SK-N-SH (cell line): ENCODE measurements around the gene PICALM. TPM values are rescaled to one million over a fixed set of nuclear protein-coding genes. Genes with fewer than 3 reads are reported as not detected.

Source experiments
- CTCF ChIA-PET: fragments of 300-600, 350-600 bp; formaldehyde crosslinking; extraction: SDS; loops from one replicate; lab custom pipeline; 2021; lab: Yijun Ruan, JAX
- POLR2A ChIA-PET: fragments of 350-600 bp; sonication (Branson Sonifier 250); formaldehyde crosslinking; extraction: SDS; loops from one replicate; lab custom pipeline; 2020; ENCODE audit warnings: antibody characterized with exemption, inconsistent platforms; lab: Yijun Ruan, JAX
- DNase-seq: peaks from one replicate; pipeline ENCODE4 v3.0.0; 2012
- H2AFZ ChIP-seq: fragments of 200-600 bp; sonication (generic); 2 replicates; pipeline ENCODE4 v1.8.1; 2016; ENCODE audit warnings: antibody characterized with exemption, mild to moderate bottlenecking, low read depth
- H3F3A ChIP-seq: fragments of 200-600 bp; sonication (generic); replicated peaks from 2 replicates; pipeline ENCODE3; 2016; ENCODE audit warnings: antibody characterized with exemption, mild to moderate bottlenecking; ENCODE audit not compliant: insufficient read depth
- H3K27ac ChIP-seq, 2 experiments: fragments of 200-500 bp in 1 of 2; fragments of 200-600 bp in 1 of 2; sonication (Bioruptor generic) in 1 of 2; sonication (generic), shearing (Covaris generic) in 1 of 2; 2 replicates each; pipeline versions ENCODE4 v1.5.1 to v1.6.1; 2014 to 2016; ENCODE audit warnings: low read depth in 2 of 2, inconsistent platforms in 1 of 2, low read length in 1 of 2, mild to moderate bottlenecking in 1 of 2, mixed read lengths in 1 of 2
- H3K27me3 ChIP-seq: fragments of 200-600 bp; sonication (generic), shearing (Covaris generic); 2 replicates; pipeline ENCODE4 v1.6.1; 2016; ENCODE audit warnings: mixed run types; ENCODE audit not compliant: insufficient read depth
- H3K36me3 ChIP-seq, 2 experiments: fragments of 200-500 bp in 1 of 2; fragments of 200-600 bp in 1 of 2; sonication (Bioruptor generic) in 1 of 2; sonication (generic) in 1 of 2; replicated peaks in 1 of 2; 2 replicates each; pipeline versions ENCODE3 to v1.5.1; 2014 to 2016; ENCODE audit warnings: low read length in 1 of 2, mild to moderate bottlenecking in 1 of 2; ENCODE audit not compliant: insufficient read depth in 2 of 2, control insufficient read depth in 1 of 2
- H3K4me1 ChIP-seq, 2 experiments: fragments of 200-500 bp in 1 of 2; fragments of 200-600 bp in 1 of 2; sonication (Bioruptor generic) in 1 of 2; sonication (generic), shearing (Covaris generic) in 1 of 2; 2 replicates each; pipeline versions ENCODE4 v1.5.1 to v1.6.1; 2014 to 2016; ENCODE audit warnings: low read depth in 1 of 2, low read length in 1 of 2, mixed run types in 1 of 2; ENCODE audit not compliant: insufficient read depth in 2 of 2, control insufficient read depth in 1 of 2
- H3K4me2 ChIP-seq: fragments of 200-600 bp; sonication (generic), shearing (Covaris generic); 2 replicates; pipeline ENCODE4 v1.6.1; 2017; ENCODE audit warnings: mixed run types
- H3K4me3 ChIP-seq, 2 experiments: fragments of 200-500 bp in 1 of 2; fragments of 200-600 bp in 1 of 2; sonication (Bioruptor generic) in 1 of 2; sonication (generic), shearing (Covaris generic) in 1 of 2; 2 replicates each; pipeline versions ENCODE4 v1.5.1 to v1.8.1; 2014 to 2016; ENCODE audit warnings: low read depth in 2 of 2, inconsistent platforms in 1 of 2, low read length in 1 of 2, mild to moderate bottlenecking in 1 of 2, mixed read lengths in 1 of 2, moderate library complexity in 1 of 2
- H3K79me2 ChIP-seq: fragments of 200-600 bp; sonication (generic); 2 replicates; pipeline ENCODE4 v1.8.1; 2017; ENCODE audit warnings: mild to moderate bottlenecking; ENCODE audit not compliant: insufficient read depth
- H3K9ac ChIP-seq: fragments of 200-600 bp; sonication (generic); 2 replicates; pipeline ENCODE4 v1.6.1; 2017; ENCODE audit warnings: mixed run types
- H3K9me2 ChIP-seq: fragments of 200-600 bp; sonication (generic); 2 replicates; pipeline ENCODE4 v1.6.1; 2017; ENCODE audit warnings: mixed run types
- H3K9me3 ChIP-seq: fragments of 200-600 bp; sonication (generic); 2 replicates; pipeline ENCODE4 v1.6.1; 2017; ENCODE audit warnings: mixed run types, mild to moderate bottlenecking, moderate library complexity
- H4K20me1 ChIP-seq: fragments of 200-600 bp; sonication (generic); 2 replicates; pipeline ENCODE4 v1.6.1; 2017; ENCODE audit warnings: mild to moderate bottlenecking, mixed run types; ENCODE audit not compliant: insufficient read depth
- EP300 ChIP-seq, 2 experiments: IDR thresholded peaks; 2 replicates each; pipeline versions ENCODE4 v1.4.0 to v1.6.1; 2012; ENCODE audit warnings: borderline replicate concordance in 1 of 2, low read depth in 1 of 2, low read length in 1 of 2
- EZH2phosphoT487 ChIP-seq: fragments of 200-600 bp; sonication (generic); IDR thresholded peaks from 2 replicates; pipeline ENCODE4 v1.6.1; 2017; ENCODE audit warnings: low read depth, mixed run types, mild to moderate bottlenecking, antibody characterized with exemption, moderate library complexity, borderline replicate concordance
- GABPA ChIP-seq: IDR thresholded peaks from 2 replicates; pipeline ENCODE4 v1.4.0; 2012; ENCODE audit warnings: low read depth, mild to moderate bottlenecking
- JUND ChIP-seq: IDR thresholded peaks from 2 replicates; pipeline ENCODE4 v1.4.0; 2012
- MXI1 ChIP-seq: IDR thresholded peaks from 2 replicates; pipeline ENCODE4 v1.6.1; 2012; ENCODE audit warnings: mild to moderate bottlenecking, low read depth, low read length, improper control_type of control experiment
- POLR2AphosphoS5 ChIP-seq: IDR thresholded peaks from 2 replicates; pipeline ENCODE4 v1.6.1; 2012; ENCODE audit warnings: low read depth, low read length
- RAD21 ChIP-seq: IDR thresholded peaks from 2 replicates; pipeline ENCODE4 v1.6.1; 2012; ENCODE audit warnings: mild to moderate bottlenecking, low read length
- RXRA ChIP-seq: IDR thresholded peaks from 2 replicates; pipeline ENCODE4 v1.4.0; 2012; ENCODE audit warnings: low read depth, mild to moderate bottlenecking, borderline replicate concordance
- SMC3 ChIP-seq: IDR thresholded peaks from 2 replicates; pipeline ENCODE4 v1.6.1; 2012; ENCODE audit warnings: low read depth, low read length, improper control_type of control experiment
- TAF1 ChIP-seq: IDR thresholded peaks from 2 replicates; pipeline ENCODE4 v1.6.1; 2012; ENCODE audit warnings: low read depth, mild to moderate bottlenecking, low read length, moderate library complexity, borderline replicate concordance
- TCF12 ChIP-seq: IDR thresholded peaks from 2 replicates; pipeline ENCODE4 v1.4.0; 2012
- TEAD4 ChIP-seq: IDR thresholded peaks from 2 replicates; pipeline ENCODE4 v1.4.0; 2012; ENCODE audit warnings: mild to moderate bottlenecking, borderline replicate concordance; ENCODE audit not compliant: insufficient read depth
- YY1 ChIP-seq: IDR thresholded peaks from 2 replicates; pipeline ENCODE4 v1.4.0; 2012; ENCODE audit warnings: low read depth, mild to moderate bottlenecking
- WGBS: methylation state at CpG from one replicate; pipeline ENCODE4 v1.1.6; 2017; ENCODE audit warnings: low lambda C conversion rate; 5-methylcytosine and 5-hydroxymethylcytosine counted together
- polyA plus RNA-seq, 3 experiments: library from polyadenylated mRNA; depleted of rRNA; stranded (reverse); fragments of >200 nt; gene quantifications; 2 replicates each; pipeline ENCODE4 v1.2.3, GENCODE V29; 2012
- TF ChIP-seq, protein P1 (sequence below): fragments of 150-350 bp; IDR thresholded peaks from 2 replicates; pipeline ENCODE4 v1.6.1; 2017; ENCODE audit warnings: antibody characterized with exemption, low read length, low read depth, borderline replicate concordance
- TF ChIP-seq, protein P2 (sequence below): IDR thresholded peaks from 2 replicates; pipeline ENCODE4 v1.6.1; 2012; ENCODE audit warnings: mild to moderate bottlenecking, low read depth, low read length, moderate library complexity
- TF ChIP-seq, protein P3 (sequence below): IDR thresholded peaks from 2 replicates; pipeline ENCODE4; 2012
- TF ChIP-seq, protein P4 (sequence below): fragments of 200-600 bp; sonication (generic); IDR thresholded peaks from 2 replicates; pipeline ENCODE4 v1.6.1; 2017; ENCODE audit warnings: antibody characterized with exemption, mild to moderate bottlenecking, moderate library complexity

Gene PICALM
- polyA plus RNA-seq, 1 of the 3 experiments (the other 2 are of a cell fraction), result 103 TPM

DNA sequence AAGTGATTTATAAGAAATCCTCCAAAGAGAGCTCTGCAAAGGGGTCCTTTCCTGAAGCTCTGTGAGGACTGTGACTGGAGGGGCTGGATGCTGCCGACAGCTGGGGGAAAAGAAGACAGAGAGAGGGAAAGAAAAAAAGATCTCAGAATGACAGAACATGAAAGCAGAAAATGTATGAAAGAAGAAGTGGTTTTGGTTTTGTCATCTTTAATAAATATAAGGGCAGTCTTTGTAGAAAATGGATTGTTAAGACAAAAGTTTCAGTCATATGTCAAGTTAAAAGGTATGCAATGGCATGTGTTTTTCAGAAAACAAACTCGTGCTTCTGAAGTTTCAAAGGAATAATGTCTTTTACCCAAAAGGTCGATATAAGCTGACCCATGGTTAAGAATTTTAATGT lies 108.2 kb downstream of the PICALM start:
- ChIA-PET POLR2A (no interaction called here), CTCF (no interaction called here)
- no peaks in the 10 kb centered on the region for H3K27me3 ChIP-seq
- no peak overlapping the region for H2AFZ ChIP-seq
- no peak for DNase-seq
- no peak overlapping the region; a peak in 1 of 4 replicates for H3K27ac ChIP-seq
- peaks cover 39% of the 10 kb centered on the region for H3K79me2 ChIP-seq
- no peaks in the 10 kb centered on the region for H3K9me3 ChIP-seq
- 92% methylated on average over 3 of the region's 3 CpGs for WGBS
- H3K4me3 ChIP-seq, result no peak overlapping the region
- peaks cover 12% of the 10 kb centered on the region for H3F3A ChIP-seq
- no peak overlapping the region for H3K4me2 ChIP-seq
- H3K36me3 ChIP-seq, result peaks cover 40 to 72% of the 10 kb centered on the region in 2 experiments
- H3K9me2 ChIP-seq, result no peaks in the 10 kb centered on the region
- H4K20me1 ChIP-seq, result peaks cover 11% of the 10 kb centered on the region; the same call in 1 of the 2 replicates
- TF ChIP-seq TEAD4, result no peak
- TF ChIP-seq YY1, result no peak
- no peak for TF ChIP-seq TCF12
- TF ChIP-seq, protein P1, sequence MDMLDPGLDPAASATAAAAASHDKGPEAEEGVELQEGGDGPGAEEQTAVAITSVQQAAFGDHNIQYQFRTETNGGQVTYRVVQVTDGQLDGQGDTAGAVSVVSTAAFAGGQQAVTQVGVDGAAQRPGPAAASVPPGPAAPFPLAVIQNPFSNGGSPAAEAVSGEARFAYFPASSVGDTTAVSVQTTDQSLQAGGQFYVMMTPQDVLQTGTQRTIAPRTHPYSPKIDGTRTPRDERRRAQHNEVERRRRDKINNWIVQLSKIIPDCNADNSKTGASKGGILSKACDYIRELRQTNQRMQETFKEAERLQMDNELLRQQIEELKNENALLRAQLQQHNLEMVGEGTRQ, result no peak
- TF ChIP-seq JUND, result no peak
- TF ChIP-seq RXRA, result no peak
- no peak for TF ChIP-seq MXI1
- no peak for TF ChIP-seq SMC3
- TF ChIP-seq GABPA, result no peak
- TF ChIP-seq, protein P2, sequence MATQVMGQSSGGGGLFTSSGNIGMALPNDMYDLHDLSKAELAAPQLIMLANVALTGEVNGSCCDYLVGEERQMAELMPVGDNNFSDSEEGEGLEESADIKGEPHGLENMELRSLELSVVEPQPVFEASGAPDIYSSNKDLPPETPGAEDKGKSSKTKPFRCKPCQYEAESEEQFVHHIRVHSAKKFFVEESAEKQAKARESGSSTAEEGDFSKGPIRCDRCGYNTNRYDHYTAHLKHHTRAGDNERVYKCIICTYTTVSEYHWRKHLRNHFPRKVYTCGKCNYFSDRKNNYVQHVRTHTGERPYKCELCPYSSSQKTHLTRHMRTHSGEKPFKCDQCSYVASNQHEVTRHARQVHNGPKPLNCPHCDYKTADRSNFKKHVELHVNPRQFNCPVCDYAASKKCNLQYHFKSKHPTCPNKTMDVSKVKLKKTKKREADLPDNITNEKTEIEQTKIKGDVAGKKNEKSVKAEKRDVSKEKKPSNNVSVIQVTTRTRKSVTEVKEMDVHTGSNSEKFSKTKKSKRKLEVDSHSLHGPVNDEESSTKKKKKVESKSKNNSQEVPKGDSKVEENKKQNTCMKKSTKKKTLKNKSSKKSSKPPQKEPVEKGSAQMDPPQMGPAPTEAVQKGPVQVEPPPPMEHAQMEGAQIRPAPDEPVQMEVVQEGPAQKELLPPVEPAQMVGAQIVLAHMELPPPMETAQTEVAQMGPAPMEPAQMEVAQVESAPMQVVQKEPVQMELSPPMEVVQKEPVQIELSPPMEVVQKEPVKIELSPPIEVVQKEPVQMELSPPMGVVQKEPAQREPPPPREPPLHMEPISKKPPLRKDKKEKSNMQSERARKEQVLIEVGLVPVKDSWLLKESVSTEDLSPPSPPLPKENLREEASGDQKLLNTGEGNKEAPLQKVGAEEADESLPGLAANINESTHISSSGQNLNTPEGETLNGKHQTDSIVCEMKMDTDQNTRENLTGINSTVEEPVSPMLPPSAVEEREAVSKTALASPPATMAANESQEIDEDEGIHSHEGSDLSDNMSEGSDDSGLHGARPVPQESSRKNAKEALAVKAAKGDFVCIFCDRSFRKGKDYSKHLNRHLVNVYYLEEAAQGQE, result no peak
- TF ChIP-seq EZH2phosphoT487, result no peak
- no peak for TF ChIP-seq TAF1
- TF ChIP-seq, protein P3, sequence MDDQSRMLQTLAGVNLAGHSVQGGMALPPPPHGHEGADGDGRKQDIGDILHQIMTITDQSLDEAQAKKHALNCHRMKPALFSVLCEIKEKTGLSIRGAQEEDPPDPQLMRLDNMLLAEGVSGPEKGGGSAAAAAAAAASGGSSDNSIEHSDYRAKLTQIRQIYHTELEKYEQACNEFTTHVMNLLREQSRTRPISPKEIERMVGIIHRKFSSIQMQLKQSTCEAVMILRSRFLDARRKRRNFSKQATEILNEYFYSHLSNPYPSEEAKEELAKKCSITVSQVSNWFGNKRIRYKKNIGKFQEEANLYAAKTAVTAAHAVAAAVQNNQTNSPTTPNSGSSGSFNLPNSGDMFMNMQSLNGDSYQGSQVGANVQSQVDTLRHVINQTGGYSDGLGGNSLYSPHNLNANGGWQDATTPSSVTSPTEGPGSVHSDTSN, result no peak
- TF ChIP-seq EP300 (IDR thresholded peaks at IDR 0.05; ENCODE audit: borderline replicate concordance in 1 of 2, low read depth in 1 of 2, low read length in 1 of 2), result no peak
- no peak for TF ChIP-seq POLR2AphosphoS5
- TF ChIP-seq, protein P4, sequence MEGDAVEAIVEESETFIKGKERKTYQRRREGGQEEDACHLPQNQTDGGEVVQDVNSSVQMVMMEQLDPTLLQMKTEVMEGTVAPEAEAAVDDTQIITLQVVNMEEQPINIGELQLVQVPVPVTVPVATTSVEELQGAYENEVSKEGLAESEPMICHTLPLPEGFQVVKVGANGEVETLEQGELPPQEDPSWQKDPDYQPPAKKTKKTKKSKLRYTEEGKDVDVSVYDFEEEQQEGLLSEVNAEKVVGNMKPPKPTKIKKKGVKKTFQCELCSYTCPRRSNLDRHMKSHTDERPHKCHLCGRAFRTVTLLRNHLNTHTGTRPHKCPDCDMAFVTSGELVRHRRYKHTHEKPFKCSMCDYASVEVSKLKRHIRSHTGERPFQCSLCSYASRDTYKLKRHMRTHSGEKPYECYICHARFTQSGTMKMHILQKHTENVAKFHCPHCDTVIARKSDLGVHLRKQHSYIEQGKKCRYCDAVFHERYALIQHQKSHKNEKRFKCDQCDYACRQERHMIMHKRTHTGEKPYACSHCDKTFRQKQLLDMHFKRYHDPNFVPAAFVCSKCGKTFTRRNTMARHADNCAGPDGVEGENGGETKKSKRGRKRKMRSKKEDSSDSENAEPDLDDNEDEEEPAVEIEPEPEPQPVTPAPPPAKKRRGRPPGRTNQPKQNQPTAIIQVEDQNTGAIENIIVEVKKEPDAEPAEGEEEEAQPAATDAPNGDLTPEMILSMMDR, result no peak
- TF ChIP-seq RAD21, result no peak
- H3K4me1 ChIP-seq, result peaks cover 4 to 25% of the 10 kb centered on the region in 2 experiments; a peak in 3 of 4 replicates
- H3K9ac ChIP-seq, result no peak overlapping the region
